Right lobe of liver (tissue), 4 donors: Measurements from ENCODE around the gene NCOA1.

Experiments
- CTCF ChIP-seq, 4 donors: fragments of 200-600 bp in 3 of 4; fragments of 450-650 bp in 1 of 4; IDR thresholded peaks; one replicate each; pipeline versions ENCODE4 v1.5.1 to v1.8.0; 2016 to 2022; ENCODE audit warnings: antibody characterized with exemption in 4 of 4, mild to moderate bottlenecking in 2 of 4
- POLR2A ChIP-seq: fragments of 450-650 bp; IDR thresholded peaks from one replicate; pipeline ENCODE4 v1.6.1; 2017; ENCODE audit warnings: antibody characterized with exemption, mild to moderate bottlenecking
- donor health status: DM: no; HTN: no; CAD: no.
- donor health status: DM: no; HTN: no; CAD: no.
- donor health status: DM: no; HTN: yes; CAD: no.

- TF ChIP-seq CTCF (IDR thresholded peaks at IDR 0.05) (no peak), POLR2A (no peak)
Observed at GRCh38 chr2:24642351-24642750, 151.3 kb downstream of the NCOA1 start.
